ENCODE results near the gene ZSWIM9. TPM values are rescaled to one million over a fixed set of nuclear protein-coding genes. Genes with fewer than 3 reads are reported as not detected.
A peak's percentile ranks its signal among the peaks of the same experiment; 100 is the strongest.

The ZSWIM9 gene
- polyA plus RNA-seq, 1 donor = 6.7 TPM

GRCh38 chr19:48192750-48193149, 22.3 kb downstream of the ZSWIM9 start:
- Histone ChIP-seq H3K27me3 (ENCODE audit: control insufficient read depth, insufficient read depth, low read length) (no peaks in the 10 kb centered on the region), H3K9me3 (ENCODE audit: control insufficient read depth, low read depth, low read length) (no peaks in the 10 kb centered on the region), H3K4me3 (ENCODE audit: low read length) (no peak overlapping the region), H3K27ac (ENCODE audit: low read length) (no peak overlapping the region), H3K36me3 (ENCODE audit: control insufficient read depth, insufficient read depth, low read length) (peaks cover 12% of the 10 kb centered on the region), H3K4me1 (ENCODE audit: control insufficient read depth, insufficient read depth, low read length) (no peaks in the 10 kb centered on the region)
- no CpG with 5 or more reads among the region's 7 CpGs for WGBS (ENCODE audit: insufficient coverage, low lambda C conversion rate)
- no peak for DNase-seq

GRCh38 chr19:48194041-48194843, 23.8 kb downstream of the ZSWIM9 start:
- H3K4me3 ChIP-seq (ENCODE audit: low read length) = no peak overlapping the region
- DNase-seq = no peak
- peaks cover 7% of the 10 kb centered on the region for H3K36me3 ChIP-seq (ENCODE audit: control insufficient read depth, insufficient read depth, low read length)
- no peak overlapping the region for H3K27ac ChIP-seq (ENCODE audit: low read length)
- no peaks in the 10 kb centered on the region for H3K9me3 ChIP-seq (ENCODE audit: control insufficient read depth, low read depth, low read length)
- H3K4me1 ChIP-seq (ENCODE audit: control insufficient read depth, insufficient read depth, low read length) = no peaks in the 10 kb centered on the region
- 42% methylated on average over 2 of the region's 36 CpGs for WGBS (ENCODE audit: insufficient coverage, low lambda C conversion rate)
- no peaks in the 10 kb centered on the region for H3K27me3 ChIP-seq (ENCODE audit: control insufficient read depth, insufficient read depth, low read length)

GRCh38 chr19:48194844-48195830, 24.7 kb downstream of the ZSWIM9 start:
- H3K9me3 ChIP-seq (ENCODE audit: control insufficient read depth, low read depth, low read length) = no peaks in the 10 kb centered on the region
- no peaks in the 10 kb centered on the region for H3K27me3 ChIP-seq (ENCODE audit: control insufficient read depth, insufficient read depth, low read length)
- H3K4me3 ChIP-seq (ENCODE audit: low read length) = no peak overlapping the region

GRCh38 chr19:48196321-48196763, 25.9 kb downstream of the ZSWIM9 start:
- H3K27ac ChIP-seq (ENCODE audit: low read length) = no peak overlapping the region
- H3K4me3 ChIP-seq (ENCODE audit: low read length) = no peak overlapping the region
- no peak for DNase-seq
- H3K9me3 ChIP-seq (ENCODE audit: control insufficient read depth, low read depth, low read length) = no peaks in the 10 kb centered on the region
- H3K27me3 ChIP-seq (ENCODE audit: control insufficient read depth, insufficient read depth, low read length) = no peaks in the 10 kb centered on the region
- no CpG with 5 or more reads among the region's 23 CpGs for WGBS (ENCODE audit: insufficient coverage, low lambda C conversion rate)
- H3K4me1 ChIP-seq (ENCODE audit: control insufficient read depth, insufficient read depth, low read length) = no peaks in the 10 kb centered on the region
- H3K36me3 ChIP-seq (ENCODE audit: control insufficient read depth, insufficient read depth, low read length) = peaks cover 3% of the 10 kb centered on the region

More at GRCh38 chr19:48194844-48195830, 24.7 kb downstream of the ZSWIM9 start:
- no peak for DNase-seq
- Histone ChIP-seq H3K4me1 (ENCODE audit: control insufficient read depth, insufficient read depth, low read length) (no peaks in the 10 kb centered on the region), H3K27ac (ENCODE audit: low read length) (no peak overlapping the region), H3K36me3 (ENCODE audit: control insufficient read depth, insufficient read depth, low read length) (peaks cover 7% of the 10 kb centered on the region)
- 65% methylated on average over 2 of the region's 95 CpGs for WGBS (ENCODE audit: insufficient coverage, low lambda C conversion rate)

GRCh38 chr19:48196933-48197665, 26.6 kb downstream of the ZSWIM9 start:
- 43% methylated on average over 8 of the region's 13 CpGs for whole genome bisulfite sequencing (ENCODE audit: insufficient coverage, low lambda C conversion rate)
- DNase-seq = no peak
- Histone ChIP-seq H3K4me3 (ENCODE audit: low read length) (no peak overlapping the region), H3K27me3 (ENCODE audit: control insufficient read depth, insufficient read depth, low read length) (no peaks in the 10 kb centered on the region), H3K4me1 (ENCODE audit: control insufficient read depth, insufficient read depth, low read length) (no peaks in the 10 kb centered on the region), H3K9me3 (ENCODE audit: control insufficient read depth, low read depth, low read length) (no peaks in the 10 kb centered on the region), H3K36me3 (ENCODE audit: control insufficient read depth, insufficient read depth, low read length) (no peaks in the 10 kb centered on the region), H3K27ac (ENCODE audit: low read length) (no peak overlapping the region)

GRCh38 chr19:48203222-48203793, 32.8 kb downstream of the ZSWIM9 start:
- WGBS (ENCODE audit: insufficient coverage, low lambda C conversion rate) = 0% methylated on average over 2 of the region's 5 CpGs
- Histone ChIP-seq H3K27ac (ENCODE audit: low read length) (peak overlapping the region; percentile 67), H3K36me3 (ENCODE audit: control insufficient read depth, insufficient read depth, low read length) (no peaks in the 10 kb centered on the region), H3K4me3 (ENCODE audit: low read length) (peak overlapping the region; percentile 56), H3K27me3 (ENCODE audit: control insufficient read depth, insufficient read depth, low read length) (no peaks in the 10 kb centered on the region), H3K9me3 (ENCODE audit: control insufficient read depth, low read depth, low read length) (no peaks in the 10 kb centered on the region), H3K4me1 (ENCODE audit: control insufficient read depth, insufficient read depth, low read length) (peaks cover 5% of the 10 kb centered on the region)
- DNase-seq = no peak

- Histone ChIP-seq H3K9me3 (ENCODE audit: control insufficient read depth, low read depth, low read length) (no peaks in the 10 kb centered on the region), H3K4me3 (ENCODE audit: low read length) (peak overlapping the region; percentile 56), H3K36me3 (ENCODE audit: control insufficient read depth, insufficient read depth, low read length) (no peaks in the 10 kb centered on the region), H3K27ac (ENCODE audit: low read length) (peak overlapping the region; percentile 67), H3K4me1 (ENCODE audit: control insufficient read depth, insufficient read depth, low read length) (peaks cover 5% of the 10 kb centered on the region), H3K27me3 (ENCODE audit: control insufficient read depth, insufficient read depth, low read length) (no peaks in the 10 kb centered on the region)
- DNase-seq = peak; percentile 97 to 98
- WGBS (ENCODE audit: insufficient coverage, low lambda C conversion rate) = 0% methylated on average over 4 of the region's 34 CpGs
Observed at GRCh38 chr19:48203794-48204628, 33.5 kb downstream of the ZSWIM9 start.

- peaks cover 5% of the 10 kb centered on the region for H3K4me1 ChIP-seq (ENCODE audit: control insufficient read depth, insufficient read depth, low read length)
- H3K27ac ChIP-seq (ENCODE audit: low read length) = no peak overlapping the region
- no peaks in the 10 kb centered on the region for H3K27me3 ChIP-seq (ENCODE audit: control insufficient read depth, insufficient read depth, low read length)
- no peaks in the 10 kb centered on the region for H3K9me3 ChIP-seq (ENCODE audit: control insufficient read depth, low read depth, low read length)
- WGBS (ENCODE audit: insufficient coverage, low lambda C conversion rate) = 100% methylated on average over 2 of the region's 9 CpGs
- no peak overlapping the region for H3K4me3 ChIP-seq (ENCODE audit: low read length)
- no peak for DNase-seq
- peaks cover 2% of the 10 kb centered on the region for H3K36me3 ChIP-seq (ENCODE audit: control insufficient read depth, insufficient read depth, low read length)
Observed at GRCh38 chr19:48206397-48207093, 36.1 kb downstream of the ZSWIM9 start.

GRCh38 chr19:48210005-48210404, 39.5 kb downstream of the ZSWIM9 start:
- 100% methylated on average over 3 of the region's 3 CpGs for whole genome bisulfite sequencing (ENCODE audit: insufficient coverage, low lambda C conversion rate)
- Histone ChIP-seq H3K4me1 (ENCODE audit: control insufficient read depth, insufficient read depth, low read length) (no peaks in the 10 kb centered on the region), H3K27me3 (ENCODE audit: control insufficient read depth, insufficient read depth, low read length) (no peaks in the 10 kb centered on the region), H3K4me3 (ENCODE audit: low read length) (no peak overlapping the region), H3K36me3 (ENCODE audit: control insufficient read depth, insufficient read depth, low read length) (peaks cover 9% of the 10 kb centered on the region), H3K9me3 (ENCODE audit: control insufficient read depth, low read depth, low read length) (no peaks in the 10 kb centered on the region), H3K27ac (ENCODE audit: low read length) (no peak overlapping the region)
- DNase-seq = no peak

Data from large intestine (tissue), 3 donors.